Urinary bladder (tissue), 4 donors: ENCODE measurements around the gene ATRN. TPM values are rescaled to one million over a fixed set of nuclear protein-coding genes. Genes with fewer than 3 reads are reported as not detected.

ENCODE experiments used
- DNase-seq: peaks from one replicate; pipeline ENCODE4 v3.0.0-alpha.2; 2015; ENCODE audit errors: extremely low spot score
- H3K27ac ChIP-seq: one replicate; pipeline ENCODE4 v1.5.1; 2013; ENCODE audit warnings: low read depth, mild to moderate bottlenecking, moderate library complexity
- H3K36me3 ChIP-seq: one replicate; pipeline ENCODE4 v1.6.1; 2013; ENCODE audit warnings: mild to moderate bottlenecking, moderate library complexity; ENCODE audit not compliant: insufficient read depth
- H3K4me1 ChIP-seq: one replicate; pipeline ENCODE4 v1.6.1; 2013; ENCODE audit warnings: mild to moderate bottlenecking, moderate library complexity; ENCODE audit not compliant: insufficient read depth
- H3K4me3 ChIP-seq: one replicate; pipeline ENCODE4 v1.5.1; 2013; ENCODE audit warnings: low read depth, low read length
- WGBS: extraction: QIAGEN DNeasy Blood & Tissue Kit; methylation state at CpG from one replicate; pipeline ENCODE4 v1.1.7; 2013; 5-methylcytosine and 5-hydroxymethylcytosine counted together
- polyA plus RNA-seq: library from polyadenylated mRNA; stranded (reverse); fragments of 200-250 nt; gene quantifications from one replicate; pipeline ENCODE4 v1.2.3, GENCODE V29; 2013
- total RNA-seq: library from RNA; depleted of rRNA; stranded (reverse); fragments of >200 nt; gene quantifications from one replicate; pipeline ENCODE4 v1.2.3, GENCODE V29; 2014
- donor health status: healthy with polysubstance abuse.
- donor health status: healthy.

The ATRN gene
- total and polyA plus RNA-seq, 2 donors: 15.2 to 37.6 TPM

- H3K36me3 ChIP-seq: no peaks in the 10 kb centered on the region
- H3K4me1 ChIP-seq: no peaks in the 10 kb centered on the region
- H3K4me3 ChIP-seq: no peak overlapping the region
- WGBS: 76% methylated on average over 4 of the region's 4 CpGs
- DNase-seq: no peak
- H3K27ac ChIP-seq: no peak overlapping the region
Observed at GRCh38 chr20:3452690-3453089, 18.1 kb upstream of the ATRN start.

DNA sequence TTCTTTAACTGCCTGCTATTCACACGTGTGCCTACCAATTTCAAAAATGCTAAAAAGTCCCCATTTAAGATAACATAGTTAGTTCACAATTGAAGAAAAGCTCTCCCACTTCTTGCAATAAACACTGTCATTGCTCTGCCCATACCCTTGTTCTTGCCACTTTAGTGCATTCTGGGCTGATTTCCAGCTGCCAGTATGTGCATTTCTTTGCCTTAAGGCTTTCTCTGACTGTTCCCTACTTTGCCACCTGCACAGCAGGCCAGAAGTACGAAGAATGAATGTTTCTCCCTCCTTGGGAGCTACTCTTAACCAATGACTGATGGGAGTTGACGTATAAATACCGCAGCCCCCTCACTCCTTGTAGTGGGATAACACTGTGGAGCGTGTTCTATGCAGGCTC is 16.0 kb upstream of the ATRN start:
- Histone ChIP-seq H3K4me1 (no peaks in the 10 kb centered on the region), H3K4me3 (no peak overlapping the region), H3K36me3 (no peaks in the 10 kb centered on the region), H3K27ac (no peak overlapping the region)
- 57% methylated on average over 5 of the region's 5 CpGs for WGBS
- no peak for DNase-seq

DNA sequence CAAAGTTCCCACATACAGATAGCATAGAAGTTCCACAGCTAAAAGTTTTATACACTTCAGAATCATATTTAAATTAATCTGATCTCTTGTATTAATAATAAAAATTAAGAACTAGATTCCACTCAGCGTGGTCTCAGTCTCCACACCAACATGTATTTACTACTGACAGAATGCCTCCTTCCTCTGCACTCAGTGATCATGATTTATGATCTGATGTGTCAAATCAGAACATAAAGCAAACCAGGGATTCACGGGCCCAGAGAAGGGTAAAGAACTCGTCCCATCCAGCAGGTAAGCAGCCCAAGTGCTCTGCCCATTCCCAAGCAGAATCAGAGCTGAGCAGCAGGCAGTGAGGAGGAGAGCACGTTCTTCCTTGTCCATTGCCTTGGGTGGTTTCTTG is 14.2 kb upstream of the ATRN start:
- 45% methylated on average over 4 of the region's 4 CpGs for WGBS
- H3K4me3 ChIP-seq: no peak overlapping the region
- no peak for DNase-seq
- H3K36me3 ChIP-seq: no peaks in the 10 kb centered on the region
- H3K4me1 ChIP-seq: no peaks in the 10 kb centered on the region
- H3K27ac ChIP-seq: no peak overlapping the region

GRCh38 chr20:3459881-3460307 is 10.9 kb upstream of the ATRN start:
- Histone ChIP-seq H3K4me3 (no peak overlapping the region), H3K4me1 (no peaks in the 10 kb centered on the region), H3K36me3 (no peaks in the 10 kb centered on the region), H3K27ac (no peak overlapping the region)
- DNase-seq: no peak
- 76% methylated on average over 1 of the region's 1 CpG for WGBS

GRCh38 chr20:3461211-3461771 is 9.5 kb upstream of the ATRN start:
- peak; percentile 8 for DNase-seq
- H3K36me3 ChIP-seq: no peaks in the 10 kb centered on the region
- H3K4me1 ChIP-seq: no peaks in the 10 kb centered on the region
- WGBS: 28% methylated on average over 12 of the region's 12 CpGs
- no peak overlapping the region for H3K27ac ChIP-seq
- no peak overlapping the region for H3K4me3 ChIP-seq

- DNase-seq: no peak
- H3K27ac ChIP-seq: no peak overlapping the region
- H3K4me1 ChIP-seq: no peaks in the 10 kb centered on the region
- 81% methylated on average over 11 of the region's 11 CpGs for WGBS
- H3K4me3 ChIP-seq: no peak overlapping the region
- no peaks in the 10 kb centered on the region for H3K36me3 ChIP-seq
Observed at GRCh38 chr20:3461911-3462677, 8.7 kb upstream of the ATRN start.

DNA sequence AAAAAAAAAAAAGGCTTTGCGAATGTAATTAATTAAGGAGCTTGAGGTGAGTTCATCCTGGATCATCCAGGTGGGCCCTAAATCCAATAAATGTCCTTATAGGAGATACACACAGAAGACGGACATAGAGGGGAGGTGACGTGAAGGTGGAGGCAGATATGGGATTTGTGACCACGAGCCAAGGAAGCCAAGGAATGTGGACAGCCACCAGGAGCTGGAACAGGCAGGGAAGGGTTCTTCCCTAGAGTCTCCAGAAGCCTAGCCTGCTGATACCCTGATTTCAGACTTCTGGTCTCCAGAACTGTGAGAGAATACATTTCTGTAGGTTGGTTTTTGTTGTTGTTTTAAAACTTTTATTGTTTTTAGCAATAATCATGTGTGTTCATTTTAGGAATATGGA is 6.7 kb upstream of the ATRN start:
- Histone ChIP-seq H3K4me3 (no peak overlapping the region), H3K27ac (no peak overlapping the region), H3K4me1 (no peaks in the 10 kb centered on the region), H3K36me3 (no peaks in the 10 kb centered on the region)
- DNase-seq: no peak
- WGBS: 68% methylated on average over 4 of the region's 4 CpGs

GRCh38 chr20:3465301-3465700 is 5.5 kb upstream of the ATRN start:
- WGBS: 32% methylated on average over 1 of the region's 1 CpG
- Histone ChIP-seq H3K36me3 (no peaks in the 10 kb centered on the region), H3K27ac (no peak overlapping the region), H3K4me1 (no peaks in the 10 kb centered on the region), H3K4me3 (no peak overlapping the region)
- no peak for DNase-seq

DNA sequence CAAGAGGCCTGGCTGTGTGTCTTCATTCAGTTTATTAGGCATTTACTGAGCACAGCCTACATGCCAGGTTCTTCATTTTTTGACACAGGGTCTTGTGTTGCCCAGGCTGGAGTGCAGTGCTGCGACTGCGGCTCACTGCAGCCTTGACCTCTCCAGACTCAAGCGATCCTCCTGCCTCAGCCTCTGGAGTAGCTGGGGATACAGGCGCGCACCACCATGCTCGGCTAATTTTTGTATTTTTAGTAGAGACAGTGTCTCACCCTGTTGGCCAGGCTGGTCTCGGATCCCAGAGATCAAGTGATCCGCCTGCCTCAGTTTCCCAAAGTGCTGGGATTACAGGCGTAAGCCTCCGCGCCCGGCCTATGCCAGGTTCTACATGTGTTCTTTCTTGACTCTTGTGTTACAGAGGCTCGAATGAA is 601 bp upstream of the ATRN start:
- DNase-seq: no peak
- H3K4me1 ChIP-seq: peaks cover 5% of the 10 kb centered on the region
- WGBS: 42% methylated on average over 13 of the region's 13 CpGs
- H3K36me3 ChIP-seq: no peaks in the 10 kb centered on the region
- peak overlapping the region; percentile 40 for H3K27ac ChIP-seq
- peak overlapping the region; percentile 89 for H3K4me3 ChIP-seq

DNA sequence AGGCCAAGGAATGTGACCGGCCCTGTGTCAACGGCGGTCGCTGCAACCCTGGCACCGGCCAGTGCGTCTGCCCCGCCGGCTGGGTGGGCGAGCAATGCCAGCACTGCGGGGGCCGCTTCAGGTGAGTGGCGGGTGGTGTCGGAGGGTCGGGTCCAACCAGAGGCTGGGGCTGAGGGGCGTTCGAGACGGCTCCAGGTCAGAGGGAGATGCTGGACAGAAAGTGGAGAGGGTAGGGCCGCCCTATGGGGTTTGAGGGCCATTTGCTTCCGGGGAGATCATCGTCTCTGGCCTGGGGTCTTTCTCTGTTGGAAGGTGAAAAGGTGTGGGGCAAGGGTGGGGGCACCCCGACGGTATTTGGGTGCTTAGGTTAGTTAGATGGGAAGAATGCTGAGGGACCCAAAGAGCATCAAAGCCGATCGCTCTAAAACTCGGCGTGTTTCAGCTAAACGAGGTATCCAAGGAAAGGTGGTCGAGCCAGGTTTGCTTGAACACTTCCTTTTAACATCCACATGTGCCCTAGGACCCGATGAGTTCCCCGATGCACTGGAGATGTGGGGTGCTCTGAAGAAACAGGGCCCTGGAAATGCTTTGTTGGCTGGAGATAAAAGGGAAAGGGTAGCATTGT is 691 bp downstream of the ATRN start:
- DNase-seq: no peak
- WGBS: under 1% methylated on average over 30 of the region's 30 CpGs
- H3K4me3 ChIP-seq: peak overlapping the region; percentile 89
- H3K36me3 ChIP-seq: no peaks in the 10 kb centered on the region
- no peak overlapping the region for H3K27ac ChIP-seq
- H3K4me1 ChIP-seq: peaks cover 5% of the 10 kb centered on the region

- no peak overlapping the region for H3K27ac ChIP-seq
- WGBS: 71% methylated on average over 3 of the region's 3 CpGs
Observed at GRCh38 chr20:3472105-3472504, 1.3 kb downstream of the ATRN start.

DNA sequence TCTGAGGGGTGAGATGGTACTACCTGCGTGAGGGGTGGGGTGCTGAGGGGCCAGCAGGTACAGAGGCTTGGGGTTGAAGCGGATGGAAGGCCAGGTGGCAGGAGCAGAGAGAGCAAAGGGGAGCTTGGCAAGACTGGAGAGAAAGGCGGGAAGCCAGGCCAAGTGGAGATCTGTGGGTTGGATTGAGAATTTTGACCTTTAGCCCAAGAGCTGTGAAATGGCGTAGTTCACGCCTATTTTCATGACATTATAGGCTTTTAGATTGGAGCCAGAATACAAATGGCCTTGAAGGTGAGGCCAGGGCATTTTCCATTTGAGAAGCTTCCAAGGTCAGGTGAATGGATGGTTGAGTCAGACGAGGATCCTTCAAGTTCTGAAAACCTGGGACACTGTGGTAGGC is 2.5 kb downstream of the ATRN start:
- Histone ChIP-seq H3K27ac (no peak overlapping the region), H3K4me1 (peaks cover 5% of the 10 kb centered on the region), H3K4me3 (no peak overlapping the region), H3K36me3 (no peaks in the 10 kb centered on the region)
- 92% methylated on average over 6 of the region's 6 CpGs for WGBS
- no peak for DNase-seq

More at GRCh38 chr20:3472105-3472504, 1.3 kb downstream of the ATRN start:
- H3K4me3 ChIP-seq: peak overlapping the region; percentile 89
- peaks cover 5% of the 10 kb centered on the region for H3K4me1 ChIP-seq
- no peak for DNase-seq
- no peaks in the 10 kb centered on the region for H3K36me3 ChIP-seq

GRCh38 chr20:3473944-3474343 is 3.1 kb downstream of the ATRN start:
- WGBS: 91% methylated on average over 1 of the region's 1 CpG
- Histone ChIP-seq H3K4me1 (peaks cover 5% of the 10 kb centered on the region), H3K27ac (no peak overlapping the region), H3K36me3 (no peaks in the 10 kb centered on the region), H3K4me3 (no peak overlapping the region)
- DNase-seq: no peak
